HL-60 (cell line): Measurements from ENCODE around the gene GTF2H4.

ENCODE experiments used
- POLR2AphosphoS5 ChIP-seq: IDR thresholded peaks from 2 replicates; pipeline ENCODE4 v1.6.1; 2012; ENCODE audit warnings: low read depth
- TF ChIP-seq, protein P1 (sequence below): IDR thresholded peaks from one replicate; pipeline ENCODE4 v1.5.1; 2011; ENCODE audit warnings: low read length, control low read depth, inconsistent platforms; ENCODE audit not compliant: insufficient read depth
- TF ChIP-seq, protein P2 (sequence below): IDR thresholded peaks from 2 replicates; pipeline ENCODE4 v1.6.1; 2012; ENCODE audit warnings: low read depth; ENCODE audit not compliant: insufficient replicate concordance

DNA sequence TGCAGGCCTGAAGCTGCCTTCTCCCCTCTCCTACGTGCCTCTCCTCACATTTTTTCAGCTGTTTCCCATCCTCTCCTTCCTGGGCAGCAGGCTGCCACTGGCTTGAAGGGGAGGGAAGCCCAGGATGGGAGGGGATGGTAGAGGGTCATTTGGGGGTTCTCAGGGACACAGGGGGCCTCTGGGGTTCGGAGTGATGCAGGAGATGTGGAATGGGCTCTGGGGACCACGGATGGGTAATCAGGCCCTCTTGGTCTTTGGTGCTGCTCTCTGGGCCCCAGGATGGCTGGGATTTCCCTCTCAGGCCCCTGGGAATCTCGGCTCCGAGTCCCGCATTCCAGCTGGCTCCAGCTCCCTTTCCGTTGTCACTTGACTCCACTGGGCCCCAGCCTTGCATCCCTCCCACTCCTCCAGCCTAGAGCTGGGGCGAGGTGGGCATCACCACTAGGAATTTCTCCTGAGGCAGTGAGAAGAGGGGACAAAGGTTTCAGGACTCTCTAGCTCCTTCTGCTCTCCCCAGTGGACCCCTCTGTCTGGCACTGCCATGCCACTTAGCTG is 25.7 kb upstream of the GTF2H4 start:
- TF ChIP-seq, protein P1, sequence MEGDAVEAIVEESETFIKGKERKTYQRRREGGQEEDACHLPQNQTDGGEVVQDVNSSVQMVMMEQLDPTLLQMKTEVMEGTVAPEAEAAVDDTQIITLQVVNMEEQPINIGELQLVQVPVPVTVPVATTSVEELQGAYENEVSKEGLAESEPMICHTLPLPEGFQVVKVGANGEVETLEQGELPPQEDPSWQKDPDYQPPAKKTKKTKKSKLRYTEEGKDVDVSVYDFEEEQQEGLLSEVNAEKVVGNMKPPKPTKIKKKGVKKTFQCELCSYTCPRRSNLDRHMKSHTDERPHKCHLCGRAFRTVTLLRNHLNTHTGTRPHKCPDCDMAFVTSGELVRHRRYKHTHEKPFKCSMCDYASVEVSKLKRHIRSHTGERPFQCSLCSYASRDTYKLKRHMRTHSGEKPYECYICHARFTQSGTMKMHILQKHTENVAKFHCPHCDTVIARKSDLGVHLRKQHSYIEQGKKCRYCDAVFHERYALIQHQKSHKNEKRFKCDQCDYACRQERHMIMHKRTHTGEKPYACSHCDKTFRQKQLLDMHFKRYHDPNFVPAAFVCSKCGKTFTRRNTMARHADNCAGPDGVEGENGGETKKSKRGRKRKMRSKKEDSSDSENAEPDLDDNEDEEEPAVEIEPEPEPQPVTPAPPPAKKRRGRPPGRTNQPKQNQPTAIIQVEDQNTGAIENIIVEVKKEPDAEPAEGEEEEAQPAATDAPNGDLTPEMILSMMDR, result no peak
- no peak for TF ChIP-seq POLR2AphosphoS5
- TF ChIP-seq, protein P2, sequence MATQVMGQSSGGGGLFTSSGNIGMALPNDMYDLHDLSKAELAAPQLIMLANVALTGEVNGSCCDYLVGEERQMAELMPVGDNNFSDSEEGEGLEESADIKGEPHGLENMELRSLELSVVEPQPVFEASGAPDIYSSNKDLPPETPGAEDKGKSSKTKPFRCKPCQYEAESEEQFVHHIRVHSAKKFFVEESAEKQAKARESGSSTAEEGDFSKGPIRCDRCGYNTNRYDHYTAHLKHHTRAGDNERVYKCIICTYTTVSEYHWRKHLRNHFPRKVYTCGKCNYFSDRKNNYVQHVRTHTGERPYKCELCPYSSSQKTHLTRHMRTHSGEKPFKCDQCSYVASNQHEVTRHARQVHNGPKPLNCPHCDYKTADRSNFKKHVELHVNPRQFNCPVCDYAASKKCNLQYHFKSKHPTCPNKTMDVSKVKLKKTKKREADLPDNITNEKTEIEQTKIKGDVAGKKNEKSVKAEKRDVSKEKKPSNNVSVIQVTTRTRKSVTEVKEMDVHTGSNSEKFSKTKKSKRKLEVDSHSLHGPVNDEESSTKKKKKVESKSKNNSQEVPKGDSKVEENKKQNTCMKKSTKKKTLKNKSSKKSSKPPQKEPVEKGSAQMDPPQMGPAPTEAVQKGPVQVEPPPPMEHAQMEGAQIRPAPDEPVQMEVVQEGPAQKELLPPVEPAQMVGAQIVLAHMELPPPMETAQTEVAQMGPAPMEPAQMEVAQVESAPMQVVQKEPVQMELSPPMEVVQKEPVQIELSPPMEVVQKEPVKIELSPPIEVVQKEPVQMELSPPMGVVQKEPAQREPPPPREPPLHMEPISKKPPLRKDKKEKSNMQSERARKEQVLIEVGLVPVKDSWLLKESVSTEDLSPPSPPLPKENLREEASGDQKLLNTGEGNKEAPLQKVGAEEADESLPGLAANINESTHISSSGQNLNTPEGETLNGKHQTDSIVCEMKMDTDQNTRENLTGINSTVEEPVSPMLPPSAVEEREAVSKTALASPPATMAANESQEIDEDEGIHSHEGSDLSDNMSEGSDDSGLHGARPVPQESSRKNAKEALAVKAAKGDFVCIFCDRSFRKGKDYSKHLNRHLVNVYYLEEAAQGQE, result no peak
